HG02571 (cell line): ENCODE results near the gene CNTN4.

Source experiments
- ATAC-seq: cut with Tn5 transposase; IDR thresholded peaks from one replicate; pipeline ENCODE4 v1.9.1; 2021; ENCODE audit warnings: mild to moderate bottlenecking, moderate library complexity; ENCODE audit not compliant: unreplicated experiment

CNTN4 gene

GRCh38 chr3:2375376-2375775 lies 276.7 kb downstream of the CNTN4 start:
- no peak for ATAC-seq

- ATAC-seq, result no peak
These were observed 278.6 kb downstream of the CNTN4 start for GRCh38 chr3:2377281-2377680.

- ATAC-seq, result no peak
These were observed 292.4 kb downstream of the CNTN4 start for GRCh38 chr3:2390926-2391532.

- no peak for ATAC-seq
These were observed 293.2 kb downstream of the CNTN4 start for GRCh38 chr3:2391896-2392295.

GRCh38 chr3:2392981-2393380 lies 294.3 kb downstream of the CNTN4 start:
- ATAC-seq, result no peak

GRCh38 chr3:2415083-2415482 lies 316.4 kb downstream of the CNTN4 start:
- ATAC-seq, result no peak

- no peak for ATAC-seq
These were observed 322.3 kb downstream of the CNTN4 start for GRCh38 chr3:2420919-2421318.

- ATAC-seq, result no peak
These were observed 324.5 kb downstream of the CNTN4 start for GRCh38 chr3:2423143-2423542.

GRCh38 chr3:2441558-2441957 lies 342.9 kb downstream of the CNTN4 start:
- ATAC-seq, result no peak

GRCh38 chr3:2446146-2446545 lies 347.5 kb downstream of the CNTN4 start:
- ATAC-seq, result no peak

- no peak for ATAC-seq
These were observed 353.6 kb downstream of the CNTN4 start for GRCh38 chr3:2452249-2452648.

GRCh38 chr3:2454865-2455264 lies 356.2 kb downstream of the CNTN4 start:
- ATAC-seq, result no peak

GRCh38 chr3:2456788-2457187 lies 358.1 kb downstream of the CNTN4 start:
- ATAC-seq, result no peak

GRCh38 chr3:2458816-2459215 lies 360.1 kb downstream of the CNTN4 start:
- ATAC-seq, result no peak

- no peak for ATAC-seq
These were observed 367.2 kb downstream of the CNTN4 start for GRCh38 chr3:2465842-2466241.

- no peak for ATAC-seq
These were observed 370.1 kb downstream of the CNTN4 start for GRCh38 chr3:2468816-2469215.

GRCh38 chr3:2476996-2477395 lies 378.3 kb downstream of the CNTN4 start:
- no peak for ATAC-seq

GRCh38 chr3:2477620-2478019 lies 379.0 kb downstream of the CNTN4 start:
- no peak for ATAC-seq

GRCh38 chr3:2484162-2485026 lies 385.7 kb downstream of the CNTN4 start:
- no peak for ATAC-seq

GRCh38 chr3:2485027-2485375 lies 386.3 kb downstream of the CNTN4 start:
- no peak for ATAC-seq

GRCh38 chr3:2495746-2496145 lies 397.1 kb downstream of the CNTN4 start:
- ATAC-seq, result no peak

GRCh38 chr3:2504912-2505311 lies 406.2 kb downstream of the CNTN4 start:
- no peak for ATAC-seq

GRCh38 chr3:2506776-2507175 lies 408.1 kb downstream of the CNTN4 start:
- no peak for ATAC-seq
